DND-41 (cell line): ENCODE results near the gene ADPRHL1.

ENCODE experiments used
- CTCF ChIP-seq: IDR thresholded peaks from 2 replicates; pipeline ENCODE4 v1.5.1; 2012; ENCODE audit warnings: borderline replicate concordance, low read length, moderate library complexity, mild to moderate bottlenecking; ENCODE audit not compliant: poor library complexity, severe bottlenecking; ENCODE audit errors: extremely low read depth
- EZH2 ChIP-seq: IDR thresholded peaks from 3 replicates; pipeline ENCODE4 v1.6.1; 2012; ENCODE audit warnings: borderline replicate concordance, low read depth, mild to moderate bottlenecking, moderate library complexity, low read length, inconsistent platforms; ENCODE audit not compliant: severe bottlenecking

GRCh38 chr13:113448545-113448884 is 4.8 kb downstream of the ADPRHL1 start:
- TF ChIP-seq EZH2 (no peak), CTCF (no peak)
